HG03175 (cell line): ENCODE measurements around the gene CALR3.
"Not testable (repeated sequence)": the region's sequence is repeated elsewhere in the genome, so short reads cannot be mapped to it uniquely, and the experiment has no call there.

Experiments
- ATAC-seq: cut with Tn5 transposase; IDR thresholded peaks from one replicate; pipeline ENCODE4 v1.9.1; 2021; ENCODE audit warnings: mild to moderate bottlenecking, moderate library complexity; ENCODE audit not compliant: unreplicated experiment

Gene CALR3

DNA sequence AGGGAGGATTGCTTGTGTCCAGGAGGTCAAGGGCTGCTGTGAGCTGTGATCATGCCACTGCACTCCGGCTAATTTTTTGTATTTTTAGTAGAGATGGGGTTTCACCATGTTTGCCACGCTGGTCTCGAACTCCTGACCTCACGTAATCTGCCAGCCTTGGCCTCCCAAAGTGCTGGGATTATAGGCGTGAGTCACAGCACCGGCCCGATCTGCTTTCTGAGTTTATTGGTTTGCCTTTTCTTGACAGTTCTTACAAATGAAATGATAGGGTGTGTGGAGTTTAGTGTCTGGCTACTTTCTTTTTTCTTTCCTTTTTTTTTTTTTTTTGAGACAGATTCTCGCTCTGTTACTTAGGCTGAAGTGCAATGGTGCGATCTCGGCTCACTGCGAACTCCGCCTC lies 1.1 kb upstream of the CALR3 start:
- ATAC-seq, result no peak

DNA sequence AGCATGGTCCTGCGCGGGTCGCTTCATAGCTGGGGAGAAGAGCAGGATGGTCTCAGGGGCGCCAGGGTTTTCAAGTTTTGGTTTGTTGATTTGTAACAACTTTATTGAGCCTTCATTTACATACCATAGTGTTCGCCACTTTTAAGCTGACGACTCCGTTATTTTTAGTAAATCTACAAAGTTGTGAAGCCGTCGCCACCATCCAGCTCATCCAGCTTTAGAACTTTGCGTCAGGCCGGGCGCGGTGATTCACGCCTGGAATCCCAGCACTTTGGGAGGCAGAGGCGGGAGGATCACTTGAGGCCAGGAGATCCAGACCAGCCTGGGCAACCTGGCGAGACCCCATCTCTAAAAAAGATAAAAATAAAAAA lies 631 bp upstream of the CALR3 start:
- no peak for ATAC-seq

DNA sequence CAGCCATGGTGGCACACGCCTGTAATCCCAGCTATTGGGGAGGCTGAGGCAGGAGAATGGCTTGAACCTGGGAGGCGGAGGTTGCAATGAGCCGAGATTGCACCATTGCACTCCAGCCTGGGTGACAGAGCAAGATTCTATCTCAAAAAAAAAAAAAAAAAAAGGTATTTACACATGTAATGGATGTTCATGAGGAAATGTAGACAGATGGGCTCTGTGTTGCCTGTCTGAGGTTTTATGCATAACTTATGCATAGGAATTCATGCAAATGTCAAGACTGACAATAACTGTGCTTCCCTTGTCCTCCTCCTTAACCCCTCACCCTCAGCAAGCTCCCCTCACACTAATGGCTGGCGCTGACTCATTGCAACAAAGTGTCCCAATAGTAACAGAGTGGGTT lies 9.5 kb downstream of the CALR3 start:
- ATAC-seq, result not testable (repeated sequence)

DNA sequence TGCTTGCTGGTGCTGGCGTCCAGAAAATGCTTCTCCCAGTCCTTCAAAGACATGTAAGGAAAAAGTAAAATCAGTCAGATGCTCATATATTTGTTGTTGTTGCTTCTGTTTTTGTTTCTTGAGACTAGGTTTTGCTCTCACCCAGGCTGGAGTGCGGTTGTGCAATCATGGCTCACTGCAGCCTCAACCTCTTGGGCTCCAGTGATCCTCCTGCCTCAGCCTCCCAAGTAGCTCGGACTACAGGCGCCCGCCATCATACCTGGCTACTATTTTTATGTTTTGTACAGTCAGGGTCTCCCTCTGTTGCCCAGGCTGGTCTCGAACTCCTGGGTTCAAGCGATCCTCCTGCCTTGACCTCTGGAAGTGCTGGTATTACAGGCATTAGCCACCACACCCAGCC lies 13.2 kb downstream of the CALR3 start:
- no peak for ATAC-seq

DNA sequence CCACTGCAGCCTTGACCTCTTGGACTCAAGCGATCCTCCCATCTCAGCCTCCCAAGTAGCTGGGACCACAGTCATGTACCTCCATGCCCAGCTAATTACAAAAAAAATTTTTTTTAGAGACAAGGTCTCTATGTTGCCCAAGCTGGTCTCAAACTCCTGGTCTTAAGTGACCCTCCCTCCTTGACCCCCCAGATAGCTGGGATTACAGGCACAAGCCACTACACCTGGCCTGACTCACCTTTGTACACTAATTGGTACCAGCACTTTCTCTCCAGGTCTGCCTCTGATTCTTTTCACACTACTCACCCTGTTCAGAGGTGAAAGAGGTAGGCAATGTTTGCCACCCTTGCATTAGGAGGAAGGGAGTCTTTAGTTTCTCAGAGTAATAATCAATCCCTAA lies 18.7 kb downstream of the CALR3 start:
- no peak for ATAC-seq

DNA sequence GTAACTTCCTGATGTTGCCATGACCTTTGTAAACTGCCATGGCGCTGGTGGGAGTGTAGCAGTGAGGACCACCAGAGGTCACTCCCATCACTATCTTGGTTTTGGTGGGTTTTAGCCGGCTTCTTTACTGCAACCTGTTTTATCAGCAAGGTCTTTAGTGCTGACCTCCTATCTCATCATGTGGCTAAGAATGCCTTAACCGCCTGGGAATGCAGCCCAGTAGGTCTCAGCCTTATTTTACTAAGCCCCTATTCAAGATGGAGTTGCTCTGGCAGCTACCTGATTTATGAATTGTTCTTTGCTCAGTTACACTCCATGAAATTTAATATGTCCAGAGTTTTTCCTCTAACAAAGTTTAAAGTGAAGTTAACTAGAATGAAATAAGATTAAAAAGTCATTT lies 19.6 kb downstream of the CALR3 start:
- no peak for ATAC-seq

DNA sequence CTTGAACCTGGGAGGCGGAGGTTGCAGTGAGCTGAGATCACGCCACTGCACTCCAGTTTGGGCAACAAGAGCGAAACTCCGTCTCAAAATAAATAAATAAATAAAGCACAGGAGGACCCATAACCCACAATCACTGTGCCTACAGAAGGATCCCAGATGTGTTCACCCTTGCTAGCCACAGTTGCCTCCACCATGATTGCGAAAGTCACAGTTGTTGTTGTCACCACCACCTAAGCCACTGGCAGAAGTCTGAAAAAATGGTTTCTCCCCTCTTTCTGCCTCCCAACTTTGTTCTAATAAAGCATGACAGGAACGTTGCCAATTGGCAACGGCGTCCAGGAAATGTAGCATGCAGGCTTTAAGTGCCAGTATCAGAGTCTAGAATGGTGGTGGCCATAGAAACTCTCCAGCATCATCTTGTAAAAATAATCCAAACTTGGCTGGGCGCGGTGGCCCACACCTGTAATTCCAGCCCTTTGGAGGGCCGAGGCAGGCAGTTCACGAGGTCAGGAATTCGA lies 22.0 kb downstream of the CALR3 start:
- no peak for ATAC-seq

DNA sequence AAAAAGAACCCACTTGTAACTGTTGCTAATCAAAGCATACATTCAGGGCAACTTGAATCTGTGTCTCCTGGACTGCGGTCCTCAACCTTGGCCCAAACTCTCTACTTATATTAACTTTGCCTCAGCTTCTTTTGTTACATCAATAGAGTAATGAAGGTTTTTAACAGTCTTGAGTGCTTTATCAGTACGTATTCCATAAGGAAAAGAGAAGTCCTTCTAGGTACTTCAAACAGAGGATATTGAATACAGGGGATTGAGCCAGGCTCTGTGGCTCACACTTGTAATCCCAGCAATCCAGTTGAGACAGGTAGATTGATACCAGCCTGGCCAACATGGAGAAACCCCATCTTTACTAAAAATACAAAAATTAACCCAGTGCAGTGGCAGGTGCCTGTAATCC lies 23.0 kb downstream of the CALR3 start:
- no peak for ATAC-seq

DNA sequence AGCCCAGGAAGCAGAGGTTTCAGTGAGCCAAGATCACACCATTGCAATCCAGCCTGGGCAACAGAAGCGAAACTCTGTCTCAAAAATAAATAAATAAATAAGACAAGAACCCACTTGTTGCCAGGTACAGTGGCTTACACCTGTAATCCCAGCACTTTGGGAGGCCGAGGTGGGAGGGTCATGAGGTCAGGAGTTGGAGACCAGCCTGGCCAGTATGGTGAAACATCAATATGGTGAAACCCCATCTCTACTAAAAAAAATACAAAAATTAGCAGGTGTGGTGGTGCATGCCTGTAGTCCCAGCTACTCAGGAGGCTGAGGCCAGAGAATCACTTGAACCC lies 23.4 kb downstream of the CALR3 start:
- not testable (repeated sequence) for ATAC-seq

DNA sequence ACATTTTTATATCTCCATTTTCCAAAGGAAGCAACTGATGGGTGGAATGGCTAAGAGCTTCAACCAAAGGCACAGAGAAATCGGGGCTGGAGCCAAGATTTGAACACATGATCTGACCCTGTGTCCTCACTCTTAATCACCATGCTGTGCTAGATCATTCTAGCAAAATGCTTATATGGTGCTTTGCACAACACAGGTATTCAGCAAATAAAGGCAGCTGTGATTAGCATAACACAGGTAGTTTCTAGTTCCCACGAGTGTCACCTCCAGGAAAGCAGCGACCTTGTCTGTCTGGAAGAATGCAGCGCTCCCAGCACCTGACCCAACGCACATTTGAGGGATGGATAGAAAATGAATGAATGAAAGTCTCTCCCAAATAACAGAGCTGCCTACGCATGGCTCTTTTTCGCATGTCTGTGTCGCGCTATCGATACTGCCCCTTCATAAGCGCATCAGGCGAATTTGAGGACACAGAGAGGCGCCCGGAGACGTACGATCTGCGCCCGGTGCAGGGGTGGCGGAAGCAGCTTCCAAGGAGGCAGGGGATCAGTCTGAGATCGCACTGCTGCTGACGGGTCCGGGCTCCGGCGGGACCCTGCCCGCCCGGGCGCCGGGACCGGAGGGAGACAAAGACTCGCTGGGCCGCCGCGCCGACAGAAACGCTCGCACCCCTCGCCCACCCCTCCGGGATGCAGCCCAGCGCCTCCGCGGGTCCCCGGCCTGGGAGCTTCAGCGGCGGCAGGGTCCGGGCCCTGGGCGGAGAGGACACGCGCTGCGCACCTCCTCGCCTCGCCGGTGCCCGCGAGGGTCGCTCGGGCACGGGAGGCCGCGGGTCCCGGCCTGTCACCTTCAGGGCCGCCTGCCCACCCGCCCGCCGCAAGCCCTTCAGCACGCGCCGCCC lies 24.8 kb downstream of the CALR3 start:
- ATAC-seq, result peak; percentile 19

DNA sequence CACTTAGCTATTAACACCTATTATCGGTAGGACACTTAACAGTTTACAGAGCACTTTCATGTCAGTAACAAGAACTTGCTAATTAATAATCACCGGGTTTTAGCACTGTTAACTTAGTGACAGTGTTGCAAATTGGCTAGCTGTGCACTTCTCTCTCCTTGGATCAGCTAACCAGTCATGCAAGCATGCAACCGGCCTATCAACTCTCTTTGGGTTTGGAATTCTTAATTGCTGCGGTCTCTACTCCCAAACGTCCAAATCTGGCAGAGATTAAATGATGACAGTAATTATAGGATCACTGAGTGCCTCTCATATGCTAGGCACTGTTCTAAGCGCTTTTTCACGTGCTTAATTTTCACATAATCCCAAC lies 25.4 kb downstream of the CALR3 start:
- ATAC-seq, result no peak

DNA sequence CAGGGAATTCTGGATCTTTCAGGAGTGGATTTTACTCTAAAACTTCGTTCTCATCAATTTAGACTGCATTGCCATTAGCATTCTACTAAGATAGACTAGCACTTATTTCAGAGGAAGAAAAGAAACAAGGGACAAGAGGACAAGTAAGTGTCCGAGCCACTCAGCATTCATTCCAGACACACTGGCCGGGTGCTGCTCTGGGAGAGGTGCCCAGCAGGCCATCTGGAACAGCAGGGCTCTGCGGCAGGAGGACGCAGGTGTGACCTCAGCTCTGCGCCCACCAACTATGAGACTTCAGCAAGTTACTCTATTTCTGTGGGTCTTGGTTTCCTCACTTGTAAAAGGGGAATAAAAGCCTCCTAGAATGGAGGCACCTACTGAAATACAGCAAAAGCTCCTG lies 28.4 kb downstream of the CALR3 start:
- no peak for ATAC-seq

DNA sequence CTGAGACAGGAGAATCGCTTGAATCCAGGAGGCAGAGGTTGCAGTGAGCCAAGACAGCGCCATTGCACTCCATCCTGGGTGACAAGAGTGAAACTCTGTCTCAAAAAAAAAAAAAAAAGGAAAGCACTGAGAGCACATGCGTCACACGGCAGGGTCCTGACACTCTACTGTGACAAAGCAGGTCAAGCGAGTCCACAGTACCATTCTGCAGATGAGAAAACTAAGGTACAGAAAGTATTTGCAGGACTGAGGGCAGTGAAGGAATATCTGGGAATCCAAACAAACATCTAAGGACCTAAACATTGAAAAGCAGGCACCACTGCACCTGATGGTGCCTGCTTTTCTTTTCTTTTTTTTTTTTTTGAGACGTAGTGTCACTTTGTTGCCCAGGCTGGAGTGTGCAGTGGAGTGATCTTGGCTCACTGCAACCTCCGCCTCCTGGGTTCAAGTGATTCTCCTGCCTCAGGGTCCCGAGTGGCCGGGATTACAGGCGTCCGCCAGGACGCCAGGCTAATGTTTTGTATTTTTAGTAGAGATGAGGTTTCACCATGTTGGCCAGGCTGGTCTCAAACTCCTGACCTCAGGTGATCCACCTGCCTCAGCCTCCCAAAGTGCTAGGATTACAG lies 29.1 kb downstream of the CALR3 start:
- ATAC-seq, result not testable (repeated sequence)

DNA sequence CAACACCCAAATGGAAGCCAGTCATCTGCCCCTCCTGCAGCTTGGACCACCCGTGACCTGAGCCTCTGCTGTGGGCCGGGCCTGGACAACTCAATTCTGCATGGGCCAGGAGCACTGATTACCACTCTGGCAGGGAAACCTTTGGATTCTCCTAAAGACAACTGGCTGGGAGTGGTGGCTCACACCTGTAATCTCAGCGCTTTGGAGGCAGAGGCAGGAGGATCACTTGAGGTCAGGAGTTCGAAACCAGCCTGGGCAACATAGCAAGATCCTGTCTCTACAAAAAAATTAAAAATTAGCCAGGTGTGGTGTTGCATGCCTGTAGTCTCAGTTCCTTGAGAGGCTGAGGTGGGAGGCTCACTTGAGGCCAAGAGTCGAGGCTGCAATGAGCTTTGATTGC lies 30.7 kb downstream of the CALR3 start:
- no peak for ATAC-seq

DNA sequence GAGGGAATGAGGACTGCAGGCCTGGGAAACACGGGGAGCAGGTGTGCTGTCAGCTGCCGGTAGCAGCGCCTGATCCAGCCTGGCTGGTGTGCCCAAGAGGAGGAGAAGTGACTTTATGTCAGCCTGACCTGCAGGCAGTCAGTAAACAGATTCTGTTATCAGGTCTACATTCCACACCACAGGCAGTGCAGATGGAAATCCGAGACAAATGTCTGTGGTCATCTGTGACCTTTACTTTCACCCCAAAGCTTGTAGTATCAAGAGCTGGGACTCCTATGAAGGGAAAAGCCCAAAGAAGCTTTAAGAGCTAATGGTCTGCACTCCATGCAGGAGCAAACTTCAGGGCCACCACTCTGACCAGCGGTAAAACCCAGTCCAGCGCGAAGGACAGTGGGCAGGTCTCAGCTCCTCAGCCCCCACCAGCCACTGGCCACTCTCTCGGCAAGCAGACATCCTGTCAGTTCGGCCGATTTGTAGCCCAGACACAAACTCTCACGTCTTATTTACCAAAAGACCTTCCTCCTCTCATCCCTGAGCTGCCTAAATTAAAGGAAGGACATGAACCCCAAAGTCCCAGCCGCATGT lies 31.9 kb downstream of the CALR3 start:
- no peak for ATAC-seq

DNA sequence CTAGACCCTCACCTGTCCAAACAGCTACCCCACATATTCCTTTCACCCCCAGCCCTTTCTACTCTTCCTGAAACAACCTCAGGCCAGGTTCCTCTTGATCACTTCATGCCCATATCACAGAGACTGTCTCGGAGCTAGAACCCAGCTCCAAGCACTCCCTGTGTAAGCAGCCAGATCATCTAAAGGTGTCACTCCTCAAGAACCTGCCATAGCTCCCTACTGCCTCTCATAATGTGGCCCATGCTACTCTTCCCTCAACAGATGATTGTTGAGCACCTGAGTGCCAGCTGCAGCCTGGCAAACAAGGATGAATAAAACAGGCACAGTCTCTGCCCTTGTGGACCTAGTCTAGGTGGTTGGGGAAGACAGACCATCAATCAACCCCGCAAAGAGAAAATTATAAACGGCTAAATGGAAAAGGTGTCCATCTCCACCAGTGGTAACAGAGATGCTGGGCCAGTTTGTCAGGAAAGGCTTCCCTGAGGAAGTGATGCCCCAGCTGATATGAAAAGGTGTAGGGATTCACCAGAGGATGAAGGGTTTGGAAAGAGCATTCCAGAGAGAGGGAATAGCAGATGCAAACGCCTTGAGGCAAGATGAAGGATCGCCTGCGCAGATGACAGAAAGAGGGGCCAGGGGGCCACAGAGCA lies 32.5 kb downstream of the CALR3 start:
- no peak for ATAC-seq

DNA sequence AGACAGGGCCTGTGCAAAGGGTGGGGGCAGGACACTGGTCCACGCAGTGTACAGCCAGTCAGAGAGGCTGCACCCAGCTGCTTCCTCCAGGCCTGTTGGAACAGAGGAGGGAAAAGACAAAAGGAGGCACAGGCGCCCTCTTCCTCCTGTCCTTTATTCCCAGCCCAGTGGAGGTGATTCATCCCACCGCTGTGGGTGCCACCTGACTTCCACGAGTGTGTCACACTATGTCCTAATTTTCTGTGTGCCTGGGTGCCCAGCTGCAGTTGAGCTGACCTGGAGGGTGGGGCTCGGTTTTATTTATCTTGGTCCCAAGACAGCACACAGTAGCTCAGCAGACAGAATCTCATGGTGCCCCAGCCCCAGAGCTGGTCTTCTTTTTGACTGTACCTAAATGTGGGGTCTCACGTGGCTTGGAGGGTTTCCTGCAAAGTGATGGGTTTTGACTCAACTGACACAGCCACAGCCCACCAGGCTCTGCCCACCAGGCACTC lies 33.2 kb downstream of the CALR3 start:
- ATAC-seq, result no peak

DNA sequence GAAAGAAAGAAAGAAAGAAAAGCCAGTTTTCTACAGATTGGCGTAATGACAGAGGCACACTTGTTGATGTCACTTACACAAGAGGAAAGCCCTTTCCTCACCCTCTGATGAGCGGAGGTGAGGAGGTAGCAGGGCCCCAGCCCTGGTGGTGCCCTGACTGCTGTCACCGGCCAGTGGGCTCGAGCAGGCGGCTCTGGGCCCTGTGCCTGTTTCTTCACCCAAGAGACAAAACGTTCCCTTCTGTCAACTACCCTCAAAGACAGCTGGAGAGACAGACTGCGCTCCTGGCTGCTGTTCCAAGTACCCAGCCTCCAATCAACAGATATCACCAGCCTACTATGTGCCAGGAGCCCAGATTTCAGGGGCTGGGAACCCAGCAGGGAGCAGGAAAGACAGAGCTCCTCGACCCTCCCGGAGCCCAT lies 34.3 kb downstream of the CALR3 start:
- no peak for ATAC-seq

DNA sequence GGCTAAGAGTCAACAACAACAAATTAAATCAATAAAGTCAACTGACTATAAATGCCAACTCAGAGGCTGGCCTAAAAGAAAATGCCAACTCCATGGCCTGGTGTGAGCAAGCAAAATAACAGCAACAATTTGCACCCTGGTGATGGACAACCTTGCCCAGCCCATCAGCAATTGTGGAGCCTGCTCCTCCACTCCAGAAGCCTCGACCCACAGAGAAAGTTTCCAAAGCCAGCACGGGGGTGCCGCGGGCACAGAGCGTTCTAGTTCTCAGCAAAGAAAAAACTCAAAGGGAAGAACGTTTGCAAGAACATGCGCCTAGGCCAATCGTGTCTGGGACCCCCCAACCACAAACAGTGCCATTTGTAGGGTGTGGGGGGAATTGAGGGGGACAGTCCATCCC lies 35.5 kb downstream of the CALR3 start:
- ATAC-seq, result no peak

DNA sequence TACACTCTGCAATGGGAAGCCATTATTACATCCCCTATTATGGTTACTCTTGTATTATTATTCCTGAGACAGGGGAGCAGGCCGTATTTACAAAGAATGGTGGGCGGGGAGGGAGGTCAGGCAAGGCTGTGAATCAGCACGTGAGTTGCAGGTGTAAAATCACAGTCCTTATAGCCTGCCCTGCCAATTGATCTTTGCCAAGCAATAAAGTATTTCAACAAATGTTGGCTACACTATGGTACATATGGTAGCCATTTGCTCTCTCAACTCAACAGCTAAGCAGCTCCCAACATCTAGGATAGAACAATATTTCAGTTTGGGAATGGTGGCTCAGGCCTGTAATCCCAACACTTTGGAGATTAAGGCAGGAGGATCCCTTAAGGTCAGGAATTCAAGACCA lies 36.3 kb downstream of the CALR3 start:
- no peak for ATAC-seq
